Raji (cell line): ENCODE measurements around the gene RGS9.
A peak's percentile ranks its signal among the peaks of the same experiment; 100 is the strongest.

Experiments
- POLR2A ChIP-seq: IDR thresholded peaks from 2 replicates; pipeline ENCODE4 v1.6.1; 2011; ENCODE audit warnings: low read depth, low read length, control low read depth; ENCODE audit not compliant: insufficient read depth

Gene RGS9

DNA sequence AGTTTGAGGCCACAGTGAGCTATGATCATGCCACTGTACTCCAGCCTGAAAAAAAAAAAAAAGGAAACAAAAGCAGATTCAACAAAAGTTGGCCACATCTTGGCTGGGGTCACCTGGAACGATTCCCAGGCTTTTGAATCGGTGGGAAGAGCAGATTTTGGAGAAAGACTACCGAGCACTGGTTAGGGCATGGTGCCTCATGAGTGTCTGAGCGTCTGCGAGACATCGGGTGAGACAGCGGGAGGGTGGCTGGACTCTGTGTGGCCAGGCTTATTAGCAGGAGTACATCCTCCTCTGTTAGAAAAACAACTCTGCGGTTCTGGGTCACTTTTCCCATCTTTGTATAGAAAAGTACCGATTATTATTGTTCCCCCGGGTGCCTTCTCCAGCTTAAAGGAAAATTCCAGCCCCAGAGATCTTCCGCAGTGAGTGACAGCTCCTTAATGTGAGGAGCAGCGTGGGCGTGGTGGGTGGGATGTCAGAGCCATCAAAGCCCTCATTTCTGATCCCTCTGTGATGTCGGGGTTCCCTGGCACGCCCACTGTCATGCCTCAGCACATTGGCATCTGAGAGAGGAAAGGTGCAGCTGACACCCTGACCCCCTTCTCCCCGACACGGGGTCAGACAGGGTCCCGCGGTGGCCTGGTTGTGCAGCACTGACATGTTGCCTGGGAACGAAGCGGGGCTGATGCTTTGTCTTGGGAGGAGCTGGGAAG, 6.9 kb downstream of the RGS9 start:
- TF ChIP-seq POLR2A = no peak

DNA sequence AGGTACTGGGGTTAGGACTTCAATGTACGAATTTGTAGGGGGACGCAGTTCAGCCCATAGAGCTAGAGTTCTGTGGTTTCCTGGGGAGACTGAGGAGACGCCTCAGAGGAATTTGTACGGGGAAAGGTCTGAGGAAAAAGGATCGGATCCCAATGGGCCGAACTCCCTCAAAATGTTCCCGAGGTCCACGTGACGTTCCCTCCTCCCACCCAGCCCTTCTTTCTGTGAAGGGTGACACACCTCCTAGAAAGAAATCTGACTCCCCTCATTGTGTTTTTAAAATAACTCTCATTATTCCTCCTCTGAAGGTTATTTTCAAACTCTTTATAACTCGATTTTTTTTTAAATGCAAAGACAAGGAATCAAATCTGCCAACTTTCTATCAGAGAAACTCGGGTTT, 8.6 kb downstream of the RGS9 start:
- TF ChIP-seq POLR2A = no peak

DNA sequence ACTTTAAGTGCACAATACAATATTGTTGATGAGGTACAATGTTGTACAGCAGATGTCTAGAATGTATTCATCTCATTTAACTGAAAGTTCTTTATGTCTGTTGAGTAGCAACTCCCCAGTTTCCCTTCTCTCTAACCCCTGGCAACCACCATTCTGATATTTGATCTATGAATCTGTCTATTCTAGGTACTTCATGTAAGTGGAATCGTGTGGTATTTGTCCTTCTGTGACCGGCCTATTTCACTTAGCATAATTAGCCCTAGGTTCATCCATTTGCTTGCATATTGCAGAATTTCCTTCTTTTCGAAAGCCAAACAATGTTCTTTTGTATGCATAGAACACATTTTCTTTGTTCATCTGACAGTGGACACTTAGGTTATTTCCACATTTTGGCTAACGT, 10.8 kb downstream of the RGS9 start:
- TF ChIP-seq POLR2A = no peak

DNA sequence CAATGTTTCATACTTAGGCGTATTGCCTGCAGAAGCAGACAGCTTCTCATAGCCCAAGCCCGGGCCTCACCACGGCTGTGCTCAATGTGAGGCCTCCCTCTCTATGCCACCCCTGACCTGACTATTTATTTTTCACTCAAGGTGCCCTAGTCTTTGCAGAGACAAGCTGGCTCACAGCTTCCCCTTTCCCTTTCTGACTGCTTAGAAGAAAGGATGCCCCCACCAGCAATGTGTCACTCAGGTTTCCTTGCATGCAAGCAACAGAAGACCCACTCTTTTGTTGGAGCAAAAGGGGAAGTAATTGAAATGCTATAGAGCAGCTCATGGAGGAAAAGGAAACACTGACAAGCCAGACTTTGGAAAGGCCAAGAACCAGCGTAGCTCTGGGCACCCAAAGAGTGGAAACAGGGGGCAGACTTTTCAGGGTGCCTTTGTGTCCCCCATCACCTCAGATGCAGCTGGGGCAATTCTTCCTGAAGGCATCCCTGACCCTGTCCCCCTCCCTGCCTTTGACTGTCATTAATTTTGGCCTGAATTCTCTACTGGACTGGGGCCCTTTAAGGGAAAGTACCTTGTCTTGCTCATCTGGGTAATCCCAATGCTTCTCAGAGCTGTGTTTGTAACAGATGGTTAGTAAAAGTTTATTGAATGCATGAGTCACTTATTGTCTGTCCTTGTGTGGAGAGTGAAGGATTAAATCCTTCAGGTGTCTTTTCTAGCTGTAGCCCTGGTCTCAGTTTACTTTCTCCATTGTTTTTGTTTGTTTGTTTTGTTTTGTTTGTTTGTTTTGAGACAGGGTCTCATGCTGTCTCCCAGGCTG, 17.8 kb downstream of the RGS9 start:
- peak; percentile 33; the same call in 1 of the 2 replicates for TF ChIP-seq POLR2A

DNA sequence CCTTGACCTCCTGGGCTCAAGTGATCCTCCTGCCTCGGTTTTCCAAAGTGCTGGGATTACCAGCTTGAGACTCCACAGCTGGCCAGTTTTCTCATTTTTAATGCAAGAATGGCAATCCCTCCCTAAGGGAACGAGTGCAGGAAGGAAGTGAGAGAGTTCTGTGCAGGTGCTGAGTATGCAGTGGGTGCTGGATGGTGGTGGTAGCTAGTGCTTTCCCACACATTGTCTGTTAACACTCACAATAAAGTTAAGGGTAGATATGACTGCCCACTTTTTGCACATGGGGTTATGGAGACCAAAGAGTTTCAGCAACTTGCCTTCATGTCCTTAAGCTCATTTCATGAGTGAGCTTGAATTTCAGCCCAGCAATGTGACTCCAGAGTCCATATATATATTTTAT, 18.5 kb downstream of the RGS9 start:
- no peak for TF ChIP-seq POLR2A

DNA sequence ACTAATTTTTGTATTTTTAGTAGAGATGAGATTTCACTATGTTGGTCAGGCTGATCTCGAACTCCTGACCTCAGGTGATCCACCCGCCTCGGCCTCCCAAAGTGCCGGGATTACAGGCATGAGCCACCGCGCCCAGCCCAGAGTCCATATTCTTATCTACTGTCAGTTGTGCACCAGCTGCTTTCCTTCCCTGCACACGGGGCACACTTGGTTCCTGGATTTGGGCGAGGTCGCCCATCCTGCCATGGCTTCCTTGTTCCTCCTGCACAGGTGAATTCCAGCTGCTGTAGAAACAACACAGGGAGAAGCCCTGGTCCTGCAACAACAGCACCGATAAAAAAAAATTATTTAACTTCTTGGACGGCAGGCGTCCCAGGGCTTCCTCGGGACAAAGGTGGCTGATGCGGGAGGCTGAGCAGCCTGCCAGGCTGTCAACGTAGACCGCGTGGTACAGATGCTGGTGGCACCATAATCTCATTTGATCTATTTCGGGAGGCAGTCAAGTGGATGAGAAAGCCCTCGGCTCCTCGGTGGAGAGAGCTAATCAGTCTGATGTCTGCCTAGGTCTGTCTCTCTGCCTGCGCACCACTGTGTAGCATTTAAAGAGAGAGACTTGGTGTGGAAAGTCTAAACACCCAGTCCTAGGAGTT, 19.1 kb downstream of the RGS9 start:
- no peak for TF ChIP-seq POLR2A

DNA sequence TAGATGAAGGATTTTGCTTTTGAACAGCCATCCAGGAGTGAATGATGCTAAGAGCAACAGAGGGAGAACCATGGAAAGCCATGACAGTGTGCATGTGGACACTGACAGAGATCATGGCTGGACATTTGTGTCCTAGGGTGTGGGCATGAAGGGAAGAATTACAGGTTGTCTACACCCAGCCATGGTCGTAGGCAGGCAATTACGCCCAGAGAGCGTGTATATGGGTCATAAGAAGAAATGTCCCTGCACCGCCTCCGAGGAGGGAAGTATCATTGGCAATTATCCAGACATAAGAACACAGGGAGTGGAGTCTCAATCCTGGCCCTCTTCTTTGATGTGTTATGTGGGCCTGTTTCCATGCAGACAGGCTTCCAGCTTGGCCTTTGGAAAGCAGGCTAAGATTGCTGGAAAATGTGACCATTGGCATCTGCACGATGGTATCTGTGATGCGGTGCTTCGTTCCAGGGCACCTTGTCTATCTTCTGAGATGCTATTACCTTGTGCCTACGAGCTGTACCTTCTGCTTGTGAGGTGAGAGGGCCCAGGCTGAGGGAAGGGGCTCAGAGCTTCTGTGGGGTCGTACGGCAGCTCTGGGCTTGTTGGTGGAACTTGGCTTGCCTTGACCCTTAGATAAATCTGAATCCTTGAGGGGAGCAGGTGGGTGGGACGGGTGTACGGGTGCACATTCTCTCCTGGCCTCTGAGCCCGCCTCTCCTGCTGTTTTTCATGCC, 19.8 kb downstream of the RGS9 start:
- TF ChIP-seq POLR2A = no peak

DNA sequence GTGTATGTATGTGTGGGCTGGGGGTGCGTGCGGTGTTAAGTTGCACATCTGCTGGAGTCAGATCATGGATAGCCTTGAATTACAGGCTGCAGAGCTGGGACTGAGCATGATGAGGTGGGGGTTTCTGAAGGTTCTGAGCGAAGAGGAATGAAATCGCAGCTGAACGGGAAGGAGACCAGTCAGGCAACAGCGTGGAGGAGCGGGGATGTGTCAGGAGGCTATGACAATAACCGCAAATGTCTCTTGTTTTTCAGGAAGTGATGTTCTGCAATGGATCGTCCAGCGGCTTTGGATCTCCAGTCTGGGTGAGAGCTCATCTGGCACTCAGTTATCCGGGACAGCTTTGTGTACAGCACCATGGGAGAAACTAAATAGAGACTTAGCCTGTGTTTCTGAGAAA, 20.9 kb downstream of the RGS9 start:
- TF ChIP-seq POLR2A = no peak

DNA sequence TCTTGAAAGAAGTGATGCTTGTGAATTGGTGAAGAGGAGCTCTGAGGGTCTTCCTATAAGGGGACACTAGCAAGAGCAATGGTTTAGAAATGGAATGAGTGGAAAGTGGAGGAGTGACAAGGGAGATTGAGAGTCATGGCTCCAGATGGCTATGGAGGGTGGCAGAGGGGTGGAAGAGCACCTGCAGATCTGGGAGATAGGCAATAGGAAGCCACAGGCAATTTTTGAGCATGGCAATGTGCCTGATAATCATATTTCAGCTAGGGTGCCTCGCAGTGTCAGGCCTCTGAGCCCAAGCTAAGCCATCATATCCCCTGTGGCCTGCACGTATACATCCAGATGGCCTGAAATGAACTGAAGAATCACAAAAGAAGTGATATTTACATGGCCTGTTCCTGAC, 21.5 kb downstream of the RGS9 start:
- TF ChIP-seq POLR2A = no peak

DNA sequence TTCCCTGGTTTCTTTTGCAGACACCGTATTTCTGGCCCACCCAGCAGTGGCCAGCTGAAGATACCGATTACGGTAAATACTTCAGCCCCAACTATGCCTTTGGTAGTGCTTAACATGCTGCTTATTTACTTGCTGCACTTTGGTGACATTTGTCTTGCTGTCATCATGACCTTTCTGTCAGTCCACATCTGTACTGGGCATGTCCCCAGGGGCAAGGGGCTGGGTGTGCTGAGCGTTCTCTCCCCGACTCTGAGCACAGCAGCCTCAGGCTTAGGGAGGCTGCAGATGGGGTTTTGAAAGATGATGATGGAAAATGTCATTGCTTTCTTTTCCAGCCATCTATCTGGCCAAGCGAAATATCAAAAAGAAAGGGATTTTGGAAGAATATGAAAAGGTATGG, 23.3 kb downstream of the RGS9 start:
- no peak for TF ChIP-seq POLR2A

DNA sequence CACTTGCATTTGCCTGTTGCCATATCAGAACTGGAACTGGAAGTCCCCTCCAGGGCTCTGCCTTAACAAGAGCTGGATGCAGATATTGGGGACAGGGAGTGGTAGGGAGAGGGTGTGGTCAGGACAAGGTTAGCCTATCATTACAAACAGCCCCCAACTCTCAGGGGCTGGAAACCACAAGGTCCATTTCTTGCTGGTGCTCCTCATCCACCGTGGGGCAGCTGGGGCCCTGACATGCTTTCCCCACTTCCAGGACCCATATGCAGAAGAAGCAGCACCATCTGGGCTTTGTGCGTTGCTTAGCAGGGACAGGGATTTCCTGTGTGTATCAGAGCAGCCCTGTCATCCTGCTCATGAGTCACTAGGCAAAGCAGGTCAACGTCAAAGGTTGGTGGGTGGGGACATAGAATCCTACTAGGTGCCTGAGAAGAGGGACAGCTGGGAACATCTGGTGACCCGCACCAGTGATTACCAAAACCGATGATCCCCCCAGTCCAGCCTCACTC, 26.9 kb downstream of the RGS9 start:
- TF ChIP-seq POLR2A = 0 out of 2 replicates have a peak, but pooled peaks have one; percentile 43

DNA sequence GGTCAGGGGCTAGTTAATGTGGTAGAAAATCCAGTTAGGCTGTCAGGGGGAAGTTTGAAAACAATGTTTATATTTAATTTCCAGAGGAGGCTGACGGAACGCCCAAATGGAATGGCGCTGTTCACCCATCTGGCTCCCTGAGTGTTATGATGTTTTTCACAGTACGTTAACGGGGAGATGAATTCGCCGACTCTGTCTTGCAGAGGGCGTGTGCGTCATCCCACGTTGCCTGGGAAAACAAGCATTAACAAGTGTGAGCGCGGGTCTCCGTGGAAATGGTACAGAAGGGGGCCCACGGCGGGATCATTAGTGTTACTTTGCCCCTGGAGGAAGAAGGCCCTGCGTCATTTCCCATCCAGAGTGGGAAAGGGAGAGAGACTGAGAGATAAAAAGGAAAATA, 29.6 kb downstream of the RGS9 start:
- TF ChIP-seq POLR2A = no peak

DNA sequence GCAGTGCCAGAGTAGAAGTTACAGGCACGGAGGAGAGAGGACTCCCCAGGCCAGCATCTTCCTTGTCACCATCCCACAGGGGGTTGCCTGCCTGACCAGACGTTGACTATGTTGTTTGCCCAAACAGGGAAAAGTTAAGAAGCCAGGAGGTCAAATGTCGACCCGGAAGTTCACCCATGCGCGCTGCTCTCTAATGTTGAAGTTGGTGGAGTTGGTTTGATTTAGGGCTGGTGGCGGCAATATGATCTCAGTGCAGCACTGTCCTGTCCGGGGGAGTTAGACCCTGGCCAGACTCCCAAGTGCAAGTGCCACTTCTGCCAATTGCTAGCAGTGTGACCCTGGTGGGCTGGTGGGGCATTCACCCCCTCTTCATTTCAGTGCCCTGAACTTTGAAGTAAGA, 30.4 kb downstream of the RGS9 start:
- TF ChIP-seq POLR2A = no peak

DNA sequence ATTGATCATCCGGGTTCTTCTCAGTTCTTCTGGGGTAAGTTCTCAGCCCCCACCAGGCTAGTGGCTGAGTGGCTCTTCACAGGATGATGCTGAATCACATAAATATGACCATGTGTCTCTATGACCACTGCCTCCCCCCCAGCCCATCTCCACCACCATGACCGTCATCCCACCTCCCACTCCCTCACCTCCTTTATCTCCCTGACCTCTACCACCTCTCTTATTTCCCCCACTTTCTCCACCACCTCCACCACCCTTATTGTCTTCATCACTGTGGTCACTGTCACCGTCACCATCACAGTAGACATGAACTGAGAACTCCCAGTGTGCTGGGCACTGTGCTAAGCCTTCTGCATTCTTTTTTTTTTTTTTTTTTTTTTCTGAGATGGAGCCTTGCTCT, 32.5 kb downstream of the RGS9 start:
- TF ChIP-seq POLR2A = no peak

DNA sequence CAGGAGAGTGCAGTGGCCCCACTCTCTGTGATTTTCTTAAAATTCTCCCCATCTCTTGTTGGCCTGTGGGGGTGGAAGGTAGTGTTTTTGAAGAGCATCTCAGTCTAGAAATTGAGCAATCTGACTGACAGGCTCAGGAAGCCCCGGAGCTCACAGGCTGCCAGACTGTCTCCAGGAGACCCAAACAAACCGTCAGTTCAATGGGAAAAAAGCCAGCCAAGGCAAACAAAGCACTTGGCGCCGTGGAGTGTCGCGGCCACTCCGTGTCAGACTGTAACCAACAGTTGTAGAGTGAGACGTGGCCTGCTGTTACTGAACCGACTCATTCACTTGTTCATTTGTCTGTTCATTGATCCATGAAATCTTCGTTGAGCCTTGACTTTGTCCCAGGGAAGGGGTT, 33.7 kb downstream of the RGS9 start:
- no peak for TF ChIP-seq POLR2A
